NT2/D1 (cell line): ENCODE data around the gene NDUFB5.

Experiments
- YY1 ChIP-seq: IDR thresholded peaks from 2 replicates; pipeline ENCODE4 v1.6.1; 2011; ENCODE audit not compliant: insufficient read length, insufficient read depth
- ZNF274 ChIP-seq: IDR thresholded peaks from 2 replicates; pipeline ENCODE4 v1.6.1; 2011; ENCODE audit warnings: mild to moderate bottlenecking, low read depth, low read length

- TF ChIP-seq ZNF274 (no peak), YY1 (no peak)
Observed at GRCh38 chr3:179580992-179581391, 23.6 kb upstream of the NDUFB5 start.
